ENCODE measurements around the gene DCXR. TPM values are rescaled to one million over a fixed set of nuclear protein-coding genes. Genes with fewer than 3 reads are reported as not detected.

Gene DCXR
- total and polyA plus RNA-seq, 11 donors: 139 to 312 (median 200) TPM

- DNase-seq (peak in 1 of 5 donors; percentile 22), ATAC-seq (no peak)
- Histone ChIP-seq H3K4me3 (no peak overlapping the region), H3K27me3 (no peaks in the 10 kb centered on the region), H3K4me1 (no peaks in the 10 kb centered on the region), H3K9me3 (no peaks in the 10 kb centered on the region), H3K27ac (no peak overlapping the region), H3K36me3 (peaks cover 0 to 99% (median 86%) of the 10 kb centered on the region in 9 donors)
- WGBS, 4 donors: 92 to 96% (median 95%) methylated on average over 7 to 31 of the region's 31 CpGs
- intact Hi-C loops (cut with DNase I): no loop called here
- TF ChIP-seq POLR2A (IDR thresholded peaks at IDR 0.05) (no peak), CTCF (IDR thresholded peaks at IDR 0.05) (no peak)
These were observed 47.0 kb upstream of the DCXR start for GRCh38 chr17:82084373-82085030.

- H3K36me3 ChIP-seq: peaks cover 0 to 99% (median 82%) of the 10 kb centered on the region in 9 donors
- WGBS, 4 donors: 93 to 94% (median 94%) methylated on average over 51 to 55 of the region's 55 CpGs
- ATAC-seq (no peak), DNase-seq (no peak)
- TF ChIP-seq POLR2A (IDR thresholded peaks at IDR 0.05): no peak
- no peak for TF ChIP-seq CTCF (IDR thresholded peaks at IDR 0.05)
- intact Hi-C loops (cut with DNase I): no loop called here
- no peaks in the 10 kb centered on the region for H3K4me1 ChIP-seq
- H3K27ac ChIP-seq: no peak overlapping the region
- no peaks in the 10 kb centered on the region for H3K27me3 ChIP-seq
- H3K4me3 ChIP-seq: no peak overlapping the region
- H3K9me3 ChIP-seq: no peaks in the 10 kb centered on the region
These were observed 46.2 kb upstream of the DCXR start for GRCh38 chr17:82083533-82084359.

- DNase-seq (no peak), ATAC-seq (no peak)
- intact Hi-C loops (cut with DNase I): no loop called here
- H3K36me3 ChIP-seq: peaks cover 0 to 93% (median 74%) of the 10 kb centered on the region in 9 donors
- no peak for TF ChIP-seq CTCF (IDR thresholded peaks at IDR 0.05)
- TF ChIP-seq POLR2A (IDR thresholded peaks at IDR 0.05): no peak
- H3K27me3 ChIP-seq: no peaks in the 10 kb centered on the region
- no peak overlapping the region for H3K4me3 ChIP-seq
- H3K9me3 ChIP-seq: no peaks in the 10 kb centered on the region
- WGBS, 4 donors: 88 to 95% (median 92%) methylated on average over 12 to 24 of the region's 24 CpGs
- no peak overlapping the region for H3K27ac ChIP-seq
- H3K4me1 ChIP-seq: peaks cover 0 to 5% (median 0%) of the 10 kb centered on the region in 12 donors
These were observed 45.5 kb upstream of the DCXR start for GRCh38 chr17:82083009-82083408.

GRCh38 chr17:82082456-82082855, 45.0 kb upstream of the DCXR start:
- no peaks in the 10 kb centered on the region for H3K9me3 ChIP-seq
- 84 to 95% (median 94%) methylated on average over 9 to 19 of the region's 19 CpGs for WGBS, 4 donors

More at GRCh38 chr17:82082456-82082855, 45.0 kb upstream of the DCXR start:
- Histone ChIP-seq H3K4me1 (peaks cover 0 to 10% (median 0%) of the 10 kb centered on the region in 12 donors), H3K27me3 (no peaks in the 10 kb centered on the region), H3K36me3 (peaks cover 0 to 88% (median 69%) of the 10 kb centered on the region in 9 donors), H3K27ac (no peak overlapping the region), H3K4me3 (no peak overlapping the region)
- intact Hi-C loops (cut with DNase I): no loop called here
- no peak for DNase-seq
- ATAC-seq: no peak
- no peak for TF ChIP-seq CTCF (IDR thresholded peaks at IDR 0.05)
- no peak for TF ChIP-seq POLR2A (IDR thresholded peaks at IDR 0.05)

Measured in heart left ventricle (tissue), 16 donors.